ENCODE data around the gene NCBP3.

GRCh38 chr17:3861761-3862681 is 16.0 kb upstream of the NCBP3 start:
- TF ChIP-seq CTCF (IDR thresholded peaks at IDR 0.05) (no peak), POLR2A (IDR thresholded peaks at IDR 0.05) (no peak)
